ENCODE measurements around the gene PRIM1.
"Not testable (repeated sequence)": the region's sequence is repeated elsewhere in the genome, so short reads cannot be mapped to it uniquely, and the experiment has no call there.

GRCh38 chr12:56795791-56796190, 43.7 kb upstream of the PRIM1 start:
- TF ChIP-seq CTCF (conservative IDR thresholded peaks at IDR 0.05; ENCODE audit: low read depth, low read length); EZH2 (IDR thresholded peaks at IDR 0.05; ENCODE audit: low read length, unreplicated experiment): not testable (repeated sequence)
